Activated CD4-positive, alpha-beta T cell treated with anti-CD3 and anti-CD28 coated beads for 48 hours (primary cell): ENCODE measurements around the gene PRR27.

Experiments used
- DNase-seq: peaks from one replicate; pipeline ENCODE4 v3.0.0-alpha.2; 2020

PRR27 gene

GRCh38 chr4:70153937-70154336, at the start of gene PRR27:
Gene PRR27, plus strand, starts transcription at chr4:70154237. Its CDS starts 139 bp downstream, at chr4:70154376.
- no peak for DNase-seq

DNA sequence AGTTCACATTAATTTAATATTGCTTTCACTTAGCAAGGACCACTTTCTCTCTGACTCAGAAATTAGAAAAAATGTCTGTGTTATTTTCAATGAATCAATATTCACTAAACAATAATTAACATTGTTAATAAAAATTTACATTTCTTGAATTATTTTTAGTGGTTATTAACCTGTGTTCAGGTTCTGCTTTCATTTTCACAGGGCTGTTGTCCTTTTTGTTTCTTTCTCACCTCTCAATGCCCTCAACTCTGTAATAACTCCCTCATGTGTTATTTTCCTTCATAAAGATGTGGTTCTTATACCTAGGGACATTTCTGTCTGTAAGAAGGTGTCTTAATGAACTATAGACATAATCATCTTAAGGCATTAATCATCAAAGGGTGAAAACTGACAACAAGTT, 43.1 kb upstream of the PRR27 start:
- no peak for DNase-seq

- no peak for DNase-seq
Observed at GRCh38 chr4:70113656-70114055, 40.4 kb upstream of the PRR27 start.

- no peak for DNase-seq
Observed at GRCh38 chr4:70114096-70114495, 39.9 kb upstream of the PRR27 start.

GRCh38 chr4:70120323-70120722, 33.7 kb upstream of the PRR27 start:
- DNase-seq = no peak

GRCh38 chr4:70133473-70133872, 20.6 kb upstream of the PRR27 start:
- no peak for DNase-seq

DNA sequence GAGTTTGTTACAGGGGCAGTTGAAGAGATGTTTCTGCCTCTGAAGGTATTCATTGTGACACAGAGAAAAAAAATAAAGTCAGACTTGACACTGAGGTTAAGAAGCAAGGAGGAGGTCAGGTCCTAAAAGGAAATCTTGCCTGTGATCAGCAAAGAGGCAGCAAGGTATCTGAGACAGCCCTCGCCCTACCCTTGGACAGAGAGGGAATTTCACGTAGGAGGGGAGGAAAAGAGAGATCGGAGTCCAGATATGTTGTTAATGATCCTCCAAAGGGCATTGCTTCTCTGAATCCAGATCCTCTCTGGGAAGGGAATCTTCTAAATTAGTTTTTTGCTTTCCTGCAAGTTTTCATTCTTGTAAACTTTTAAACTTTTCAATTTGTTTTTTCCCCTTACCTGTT, 15.3 kb upstream of the PRR27 start:
- DNase-seq = no peak

- DNase-seq = no peak
Observed at GRCh38 chr4:70151271-70151670, 2.8 kb upstream of the PRR27 start.

- no peak for DNase-seq
Observed at GRCh38 chr4:70152088-70152487, 1.9 kb upstream of the PRR27 start.

- no peak for DNase-seq
Observed at GRCh38 chr4:70158576-70158975, 4.5 kb downstream of the PRR27 start.

- no peak for DNase-seq
Observed at GRCh38 chr4:70177090-70177489, 23.1 kb downstream of the PRR27 start.

DNA sequence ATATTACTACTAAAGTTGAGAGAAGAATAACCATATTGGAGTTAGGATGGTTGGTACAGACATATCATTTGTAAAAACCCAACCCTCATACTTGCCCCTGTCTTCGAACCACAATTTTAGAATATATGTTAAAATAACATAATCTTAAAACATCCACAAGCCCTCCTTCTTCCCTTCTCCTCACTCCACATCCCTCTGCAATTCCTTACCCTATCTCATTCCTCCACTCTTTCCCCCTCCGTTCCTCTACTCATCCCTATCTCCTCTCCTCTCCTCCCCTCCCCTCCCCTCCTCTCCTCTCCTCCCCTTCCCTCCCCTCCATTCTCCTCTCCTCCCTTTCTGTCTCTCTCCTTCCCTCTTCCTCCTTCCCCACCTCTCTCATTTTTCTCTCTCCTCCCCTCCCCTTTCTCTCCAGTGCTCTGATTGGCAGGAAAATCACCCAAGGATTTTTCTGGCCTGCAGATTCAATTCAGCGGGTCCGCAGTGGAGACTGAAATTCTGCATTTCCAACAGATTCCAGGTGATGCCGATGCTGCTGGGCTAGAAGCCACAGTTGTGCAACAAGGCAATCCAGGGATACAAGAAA, 24.1 kb downstream of the PRR27 start:
- DNase-seq = no peak

DNA sequence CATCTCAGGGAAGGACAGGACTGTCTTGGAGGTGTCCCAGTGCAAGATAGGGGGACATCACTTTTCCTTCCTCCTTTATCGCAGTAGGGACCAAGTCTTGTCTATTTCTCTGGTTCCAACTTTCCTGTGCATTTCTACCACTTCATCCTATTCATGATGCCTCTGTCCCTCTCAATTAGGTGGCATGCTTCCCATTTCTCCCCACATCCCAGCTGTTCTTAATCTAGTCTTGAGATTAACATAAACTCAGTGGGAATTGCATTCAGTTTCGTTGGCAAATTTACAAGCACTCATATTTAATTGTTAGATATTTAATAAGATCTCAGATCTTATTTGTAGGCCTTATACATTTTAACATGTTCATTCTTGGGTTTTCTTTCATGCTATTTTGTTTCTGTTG, 25.8 kb downstream of the PRR27 start:
- no peak for DNase-seq

DNA sequence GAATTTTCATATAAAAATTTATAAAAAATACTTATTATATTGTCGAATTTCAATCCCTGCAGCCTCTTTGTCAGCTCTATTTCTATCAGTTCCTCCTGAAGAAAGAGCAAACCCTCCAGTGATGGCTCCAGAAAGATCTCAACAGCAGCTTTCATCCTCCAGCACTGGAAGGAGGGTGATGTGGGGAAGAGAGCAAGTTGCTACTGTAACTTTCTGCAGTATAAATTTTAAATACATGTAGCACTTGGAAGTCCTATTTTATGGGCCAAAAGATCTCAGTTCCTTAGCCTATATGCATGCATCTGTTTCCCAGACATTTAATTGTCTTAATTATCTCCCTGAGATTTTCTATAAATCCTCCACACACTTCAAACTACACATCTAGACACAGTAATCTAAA, 27.8 kb downstream of the PRR27 start:
- no peak for DNase-seq

DNA sequence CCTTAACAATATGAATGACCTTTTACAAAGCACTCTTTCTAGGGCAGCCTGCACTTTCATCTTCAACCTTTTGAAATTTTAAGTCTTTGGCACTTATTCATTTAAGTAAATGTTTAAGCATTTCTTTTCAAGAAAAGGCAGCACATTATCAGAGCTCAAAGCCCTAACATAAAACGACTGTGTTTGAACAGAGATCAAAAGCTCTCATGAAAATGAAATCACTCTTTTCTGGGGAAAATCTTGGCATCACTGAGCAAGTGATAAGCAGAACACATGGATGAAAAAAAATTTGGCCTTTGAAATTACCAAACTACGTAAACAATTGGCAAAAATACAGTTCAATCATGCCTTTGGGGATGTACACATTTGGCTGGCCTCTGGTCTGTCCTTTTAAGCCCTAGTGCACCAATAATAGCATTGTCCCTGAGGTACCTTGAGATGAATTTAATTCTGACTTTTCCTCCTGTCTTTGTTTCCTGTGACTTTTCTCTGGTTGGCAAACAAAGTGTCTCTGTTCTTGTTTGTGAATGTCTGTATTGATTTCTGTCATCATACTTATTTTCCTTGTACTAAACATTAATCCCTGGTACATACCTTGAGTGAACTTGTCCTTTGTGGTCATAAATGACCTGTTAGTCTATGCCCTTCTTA, 28.6 kb downstream of the PRR27 start:
- no peak for DNase-seq

- DNase-seq = peak; percentile 18
Observed at GRCh38 chr4:70183168-70183939, 29.3 kb downstream of the PRR27 start.

GRCh38 chr4:70183940-70184246, 29.9 kb downstream of the PRR27 start:
- no peak for DNase-seq

DNA sequence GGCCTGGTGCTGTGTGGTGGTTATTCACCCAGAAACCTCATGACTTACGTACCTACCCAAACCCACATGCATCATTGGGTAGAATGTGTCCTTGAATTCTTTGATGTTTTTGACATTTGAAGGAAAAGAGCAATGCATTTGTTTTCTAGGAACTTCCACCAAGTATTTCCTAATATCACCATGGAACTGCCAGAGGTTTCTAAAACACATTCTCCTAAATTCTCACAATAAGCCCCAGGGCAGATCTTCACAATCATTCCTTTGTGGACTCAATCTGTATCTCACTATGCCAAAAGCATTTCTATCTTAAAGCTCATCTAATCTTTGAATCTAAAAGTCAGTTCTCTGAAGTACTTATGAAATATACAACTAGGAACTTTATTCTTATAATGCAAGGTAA, 33.2 kb downstream of the PRR27 start:
- no peak for DNase-seq

DNA sequence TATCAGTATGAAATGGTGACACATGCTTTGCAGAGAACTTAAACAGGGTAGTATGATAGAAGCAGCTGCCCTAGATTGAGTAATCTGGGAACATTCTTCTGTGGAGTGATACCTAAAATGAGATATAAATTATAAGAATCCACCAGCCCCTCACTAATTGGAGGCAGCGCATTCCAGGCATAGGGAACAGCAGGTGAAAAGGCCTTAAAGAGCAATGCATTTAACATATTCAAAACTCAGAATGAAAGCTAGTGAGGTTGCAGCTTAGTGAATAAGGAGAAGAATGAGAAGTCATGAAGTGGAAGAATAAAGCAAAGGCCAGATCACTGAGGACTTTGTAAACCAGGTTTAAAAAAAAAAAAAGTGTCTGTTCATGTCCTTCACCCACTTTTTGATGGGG, 36.5 kb downstream of the PRR27 start:
- DNase-seq = no peak

DNA sequence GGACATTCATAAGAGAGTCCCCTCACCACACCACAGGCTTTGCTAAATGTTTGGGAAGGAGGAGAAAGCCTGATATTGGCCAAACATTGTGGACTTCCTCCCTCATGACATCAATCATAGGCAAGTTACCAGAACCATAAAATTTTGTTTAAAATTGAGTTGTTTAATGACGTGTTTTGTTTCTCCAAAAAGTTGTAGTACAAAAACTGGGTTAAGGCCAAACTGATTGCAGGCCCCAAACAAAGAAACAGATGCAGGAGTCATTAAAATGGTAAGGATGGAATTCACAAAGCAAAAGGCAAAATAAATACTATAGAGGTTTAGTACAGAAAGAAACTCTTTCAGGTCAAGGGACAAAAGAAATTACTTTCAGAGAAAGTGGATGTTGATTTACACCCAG, 37.6 kb downstream of the PRR27 start:
- DNase-seq = no peak

GRCh38 chr4:70192895-70193294, 38.9 kb downstream of the PRR27 start:
- DNase-seq = no peak

- DNase-seq = no peak
Observed at GRCh38 chr4:70195425-70195824, 41.4 kb downstream of the PRR27 start, which contains the start of gene ODAM. Gene ODAM, plus strand, starts transcription at chr4:70195725. Its CDS starts 819 bp downstream, at chr4:70196544.

GRCh38 chr4:70196857-70197256, 42.8 kb downstream of the PRR27 start:
- DNase-seq = no peak

DNA sequence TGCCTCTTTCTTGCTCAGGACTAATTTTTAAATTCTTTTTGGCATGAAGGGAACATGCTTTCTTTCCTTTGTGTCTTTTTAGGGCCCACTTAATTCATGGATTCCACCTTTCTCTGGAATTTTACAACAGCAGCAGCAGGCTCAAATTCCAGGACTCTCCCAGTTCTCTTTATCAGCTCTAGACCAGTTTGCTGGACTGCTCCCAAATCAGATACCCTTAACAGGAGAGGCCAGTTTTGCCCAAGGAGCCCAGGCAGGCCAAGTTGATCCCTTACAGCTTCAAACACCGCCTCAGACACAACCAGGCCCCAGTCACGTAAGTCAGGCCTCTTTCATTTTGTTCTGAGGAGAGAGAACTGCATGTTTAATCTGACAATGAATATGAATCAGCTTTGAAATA, 43.8 kb downstream of the PRR27 start:
- DNase-seq = no peak
